HCT116 (cell line): ENCODE results near the gene DNAJC3.

ENCODE experiments used
- CBX3 ChIP-seq: IDR thresholded peaks from 2 replicates; pipeline ENCODE4 v1.6.1; 2012; ENCODE audit warnings: low read depth
- CTCF ChIP-seq, 3 experiments: fragments of 200-600 bp in 1 of 3; sonication (generic) in 1 of 3; IDR thresholded peaks in 2 of 3; conservative IDR thresholded peaks in 1 of 3; 2 replicates each; pipeline ENCODE4 v1.5.1; 2012 to 2017; ENCODE audit warnings: low read depth in 2 of 3, low read length in 2 of 3, antibody characterized with exemption in 1 of 3, borderline replicate concordance in 1 of 3, control low read depth in 1 of 3, mild to moderate bottlenecking in 1 of 3, mixed read lengths in 1 of 3, mixed run types in 1 of 3, moderate library complexity in 1 of 3; ENCODE audit not compliant: insufficient read depth in 1 of 3
- EGR1 ChIP-seq: IDR thresholded peaks from 2 replicates; pipeline ENCODE4 v1.6.1; 2012; ENCODE audit warnings: low read depth
- EZH2phosphoT487 ChIP-seq: fragments of 200-600 bp; IDR thresholded peaks from 2 replicates; pipeline ENCODE4 v1.6.1; 2018; ENCODE audit warnings: antibody characterized with exemption, borderline replicate concordance
- JUND ChIP-seq: IDR thresholded peaks from 2 replicates; pipeline ENCODE4 v1.6.1; 2012
- MAX ChIP-seq: IDR thresholded peaks from 2 replicates; pipeline ENCODE4 v1.6.1; 2012
- POLR2A ChIP-seq: IDR thresholded peaks from 2 replicates; pipeline ENCODE4 v1.7.0; 2011; ENCODE audit warnings: borderline replicate concordance; ENCODE audit not compliant: insufficient read depth, insufficient read length; ENCODE audit errors: extremely low read depth
- RAD21 ChIP-seq: IDR thresholded peaks from 2 replicates; pipeline ENCODE4 v1.6.1; 2012; ENCODE audit warnings: low read depth, mild to moderate bottlenecking
- SIN3A ChIP-seq: IDR thresholded peaks from 2 replicates; pipeline ENCODE4 v1.6.1; 2012; ENCODE audit warnings: low read depth

GRCh38 chr13:95703576-95703975, 26.6 kb downstream of the DNAJC3 start:
- TF ChIP-seq CTCF (IDR thresholded peaks at IDR 0.05 in 2 of 3, conservative IDR thresholded peaks at IDR 0.05 in 1 of 3; ENCODE audit: borderline replicate concordance in 1 of 3, insufficient read depth in 1 of 3, low read depth in 2 of 3, low read length in 2 of 3): no peak
- TF ChIP-seq POLR2A: no peak
- no peak for TF ChIP-seq MAX
- TF ChIP-seq JUND: no peak
- no peak for TF ChIP-seq EGR1
- no peak for TF ChIP-seq EZH2phosphoT487
- no peak for TF ChIP-seq RAD21
- TF ChIP-seq SIN3A: no peak
- no peak for TF ChIP-seq CBX3
